DMS 273 treated with DMSO at 0.1 percent for 48 hours (cell line): Measurements from ENCODE around the gene LRMDA.

Source experiments
- DNase-seq: peaks from one replicate; lab custom pipeline; 2025; lab: John Stamatoyannopoulos, UW

The LRMDA gene

GRCh38 chr10:75836064-75836463 is 404.6 kb downstream of the LRMDA start:
- DNase-seq, result no peak

- DNase-seq, result no peak
These were observed 407.1 kb downstream of the LRMDA start for GRCh38 chr10:75838486-75838885.

- DNase-seq, result no peak
These were observed 407.6 kb downstream of the LRMDA start for GRCh38 chr10:75839020-75839419.

- no peak for DNase-seq
These were observed 409.8 kb downstream of the LRMDA start for GRCh38 chr10:75841266-75841665.

- DNase-seq, result no peak
These were observed 413.9 kb downstream of the LRMDA start for GRCh38 chr10:75845176-75845947.

GRCh38 chr10:75847477-75847876 is 416.1 kb downstream of the LRMDA start:
- no peak for DNase-seq

GRCh38 chr10:75851580-75852345 is 420.3 kb downstream of the LRMDA start:
- no peak for DNase-seq

GRCh38 chr10:75852851-75853484 is 421.5 kb downstream of the LRMDA start:
- DNase-seq, result no peak

GRCh38 chr10:75857269-75857846 is 425.9 kb downstream of the LRMDA start:
- DNase-seq, result no peak

GRCh38 chr10:75857896-75858295 is 426.5 kb downstream of the LRMDA start:
- no peak for DNase-seq

GRCh38 chr10:75858339-75858738 is 426.9 kb downstream of the LRMDA start:
- DNase-seq, result no peak

GRCh38 chr10:75859141-75859540 is 427.7 kb downstream of the LRMDA start:
- DNase-seq, result no peak

GRCh38 chr10:75860009-75860408 is 428.6 kb downstream of the LRMDA start:
- no peak for DNase-seq

GRCh38 chr10:75861582-75861981 is 430.2 kb downstream of the LRMDA start:
- DNase-seq, result no peak

- no peak for DNase-seq
These were observed 431.5 kb downstream of the LRMDA start for GRCh38 chr10:75862935-75863334.

- no peak for DNase-seq
These were observed 433.3 kb downstream of the LRMDA start for GRCh38 chr10:75864717-75865116.

- no peak for DNase-seq
These were observed 434.2 kb downstream of the LRMDA start for GRCh38 chr10:75865413-75866299.

GRCh38 chr10:75866300-75866625 is 434.8 kb downstream of the LRMDA start:
- DNase-seq, result no peak

- DNase-seq, result no peak
These were observed 435.3 kb downstream of the LRMDA start for GRCh38 chr10:75866731-75867130.

- DNase-seq, result no peak
These were observed 437.1 kb downstream of the LRMDA start for GRCh38 chr10:75868574-75868973.

- DNase-seq, result no peak
These were observed 438.7 kb downstream of the LRMDA start for GRCh38 chr10:75870039-75870645.
